Measurements from ENCODE around the gene RAD23B. TPM values are rescaled to one million over a fixed set of nuclear protein-coding genes. Genes with fewer than 3 reads are reported as not detected.
A peak's percentile ranks its signal among the peaks of the same experiment; 100 is the strongest.

Gene RAD23B
- total RNA-seq, 1 experiment from 2014 or later = 176 TPM

GRCh38 chr9:107261106-107261505 is 22.0 kb upstream of the RAD23B start:
- Histone ChIP-seq H3F3A (ENCODE audit: insufficient read depth, low read depth) (peaks cover 21% of the 10 kb centered on the region), H3K79me2 (ENCODE audit: low read depth) (no peaks in the 10 kb centered on the region), H3K4me3 (no peak overlapping the region), H4K20me1 (ENCODE audit: insufficient read depth) (no peaks in the 10 kb centered on the region), H3K27me3 (ENCODE audit: insufficient read depth, low read depth) (no peaks in the 10 kb centered on the region), H3K9me2 (ENCODE audit: insufficient read depth) (no peaks in the 10 kb centered on the region), H3K27ac (peak overlapping the region; percentile 64), H3K9me3 (ENCODE audit: insufficient read depth, low read depth) (no peaks in the 10 kb centered on the region; the same call in 1 of the 2 replicates), H3K4me1 (replicated peaks; ENCODE audit: insufficient read depth) (peaks cover 26% of the 10 kb centered on the region), H3K4me2 (peak overlapping the region; percentile 55; the same call in 1 of the 2 replicates), H3K36me3 (ENCODE audit: low read depth) (no peaks in the 10 kb centered on the region), H2AFZ (no peak overlapping the region)
- ChIA-PET POLR2A (ENCODE audit: unreplicated experiment) (interaction anchor here (1.2 kb wide), 1 partner anchor 9 kb away, joined by 6 read pairs; no protein-coding TSS in a partner anchor), CTCF (interaction anchor here (0.5 kb wide), 1 partner anchor 1552 kb away, joined by 8 read pairs; no protein-coding TSS in a partner anchor)
- TF ChIP-seq EZH2 (IDR thresholded peaks at IDR 0.05; ENCODE audit: low read depth) = no peak
- TF ChIP-seq, protein P1, sequence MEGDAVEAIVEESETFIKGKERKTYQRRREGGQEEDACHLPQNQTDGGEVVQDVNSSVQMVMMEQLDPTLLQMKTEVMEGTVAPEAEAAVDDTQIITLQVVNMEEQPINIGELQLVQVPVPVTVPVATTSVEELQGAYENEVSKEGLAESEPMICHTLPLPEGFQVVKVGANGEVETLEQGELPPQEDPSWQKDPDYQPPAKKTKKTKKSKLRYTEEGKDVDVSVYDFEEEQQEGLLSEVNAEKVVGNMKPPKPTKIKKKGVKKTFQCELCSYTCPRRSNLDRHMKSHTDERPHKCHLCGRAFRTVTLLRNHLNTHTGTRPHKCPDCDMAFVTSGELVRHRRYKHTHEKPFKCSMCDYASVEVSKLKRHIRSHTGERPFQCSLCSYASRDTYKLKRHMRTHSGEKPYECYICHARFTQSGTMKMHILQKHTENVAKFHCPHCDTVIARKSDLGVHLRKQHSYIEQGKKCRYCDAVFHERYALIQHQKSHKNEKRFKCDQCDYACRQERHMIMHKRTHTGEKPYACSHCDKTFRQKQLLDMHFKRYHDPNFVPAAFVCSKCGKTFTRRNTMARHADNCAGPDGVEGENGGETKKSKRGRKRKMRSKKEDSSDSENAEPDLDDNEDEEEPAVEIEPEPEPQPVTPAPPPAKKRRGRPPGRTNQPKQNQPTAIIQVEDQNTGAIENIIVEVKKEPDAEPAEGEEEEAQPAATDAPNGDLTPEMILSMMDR (conservative IDR thresholded peaks at IDR 0.05) = no peak
- no peak for DNase-seq
- intact Hi-C loops (cut with micrococcal nuclease; ENCODE audit: unreplicated experiment) = no loop called here
- BruUV-seq (replicated peaks) = no TSS peak

DNA sequence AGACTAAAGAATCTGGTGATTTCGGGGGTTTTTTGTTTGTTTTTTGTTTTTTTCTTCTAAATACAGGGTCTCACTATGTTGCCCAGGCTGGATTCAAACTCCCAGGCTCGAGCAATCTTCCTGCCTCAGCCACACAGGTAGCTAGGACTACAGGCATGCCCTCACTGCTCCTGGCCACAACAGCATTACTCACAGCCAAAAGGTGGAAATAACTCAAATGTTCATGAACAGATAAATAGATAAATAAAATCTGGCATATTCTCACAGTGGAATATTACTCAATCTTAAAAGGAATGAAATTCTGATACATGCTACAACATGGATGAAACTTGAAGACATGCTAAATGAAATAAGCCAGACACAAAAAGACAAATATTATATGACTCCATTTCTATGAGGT is 19.8 kb upstream of the RAD23B start:
- Histone ChIP-seq H4K20me1 (ENCODE audit: insufficient read depth) (no peaks in the 10 kb centered on the region), H3F3A (ENCODE audit: insufficient read depth, low read depth) (peaks cover 37% of the 10 kb centered on the region), H3K9me3 (ENCODE audit: insufficient read depth, low read depth) (no peaks in the 10 kb centered on the region; the same call in 1 of the 2 replicates), H3K27me3 (ENCODE audit: insufficient read depth, low read depth) (no peaks in the 10 kb centered on the region), H3K4me1 (replicated peaks; ENCODE audit: insufficient read depth) (peaks cover 45% of the 10 kb centered on the region), H3K36me3 (ENCODE audit: low read depth) (peaks cover 4% of the 10 kb centered on the region; the same call in 1 of the 2 replicates), H3K4me3 (no peak overlapping the region), H3K9me2 (ENCODE audit: insufficient read depth) (no peaks in the 10 kb centered on the region), H3K79me2 (ENCODE audit: low read depth) (no peaks in the 10 kb centered on the region), H3K27ac (no peak overlapping the region), H3K4me2 (no peak overlapping the region), H2AFZ (no peak overlapping the region)
- TF ChIP-seq EZH2 (IDR thresholded peaks at IDR 0.05; ENCODE audit: low read depth) = no peak
- TF ChIP-seq, protein P1 (conservative IDR thresholded peaks at IDR 0.05) = no peak
- intact Hi-C loops (cut with micrococcal nuclease; ENCODE audit: unreplicated experiment) = no loop called here
- POLR2A ChIA-PET (ENCODE audit: unreplicated experiment) = interaction anchor here (1.0 kb wide), 1 partner anchor 1609 kb away, joined by 6 read pairs; no protein-coding TSS in a partner anchor
- CTCF ChIA-PET = interaction anchor here (0.6 kb wide), 1 partner anchor 1510 kb away, joined by 19 read pairs; no protein-coding TSS in a partner anchor
- DNase-seq = no peak
- BruUV-seq (replicated peaks) = no TSS peak

- Histone ChIP-seq H3F3A (ENCODE audit: insufficient read depth, low read depth) (peaks cover 23% of the 10 kb centered on the region), H3K4me1 (replicated peaks; ENCODE audit: insufficient read depth) (peaks cover 47% of the 10 kb centered on the region), H3K27me3 (ENCODE audit: insufficient read depth, low read depth) (no peaks in the 10 kb centered on the region), H3K9me2 (ENCODE audit: insufficient read depth) (no peaks in the 10 kb centered on the region), H3K36me3 (ENCODE audit: low read depth) (peaks cover 4% of the 10 kb centered on the region; the same call in 1 of the 2 replicates), H3K9me3 (ENCODE audit: insufficient read depth, low read depth) (no peaks in the 10 kb centered on the region; the same call in 1 of the 2 replicates), H3K4me2 (no peak overlapping the region), H3K27ac (peak overlapping the region; percentile 44), H3K79me2 (ENCODE audit: low read depth) (no peaks in the 10 kb centered on the region), H4K20me1 (ENCODE audit: insufficient read depth) (no peaks in the 10 kb centered on the region), H2AFZ (0 out of 2 replicates have a peak overlapping the region, but pooled peaks have one; percentile 9), H3K4me3 (no peak overlapping the region)
- no TSS peak for BruUV-seq (replicated peaks)
- peak in 1 of 2 experiments; percentile 84 for DNase-seq
- POLR2A ChIA-PET (ENCODE audit: unreplicated experiment) = no interaction called here
- TF ChIP-seq, protein P1 (conservative IDR thresholded peaks at IDR 0.05) = no peak
- no peak for TF ChIP-seq EZH2 (IDR thresholded peaks at IDR 0.05; ENCODE audit: low read depth)
- intact Hi-C loops (cut with micrococcal nuclease; ENCODE audit: unreplicated experiment) = no loop called here
- CTCF ChIA-PET = no interaction called here
Observed at GRCh38 chr9:107266624-107267368, 16.3 kb upstream of the RAD23B start.

Measured in PC-9 (cell line).